Liver (tissue), 3 donors: Measurements from ENCODE around the gene TSPEAR.

Experiments used
- HNF4A ChIP-seq, 2 donors: conservative IDR thresholded peaks; 2 replicates each; pipeline ENCODE4 v1.6.1; 2016; ENCODE audit warnings: antibody characterized with exemption in 2 of 2, mild to moderate bottlenecking in 2 of 2
- SP1 ChIP-seq: IDR thresholded peaks from 2 replicates; pipeline ENCODE4 v1.6.1; 2018; ENCODE audit warnings: antibody characterized with exemption, mild to moderate bottlenecking
- TAF1 ChIP-seq: conservative IDR thresholded peaks from 2 replicates; pipeline ENCODE4 v1.6.1; 2016; ENCODE audit warnings: antibody characterized with exemption, mild to moderate bottlenecking
- YY1 ChIP-seq: IDR thresholded peaks from 2 replicates; pipeline ENCODE4 v1.6.1; 2016; ENCODE audit warnings: antibody characterized with exemption, mild to moderate bottlenecking
- TF ChIP-seq, protein P1 (sequence below): fragments of 150-350 bp; IDR thresholded peaks from 2 replicates; pipeline ENCODE4 v1.5.1; 2017; ENCODE audit warnings: improper control_type of control experiment, low read depth, low read length; ENCODE audit not compliant: missing input control
- TF ChIP-seq, protein P2 (sequence below): IDR thresholded peaks from 2 replicates; pipeline ENCODE4 v1.6.1; 2016; ENCODE audit warnings: antibody characterized with exemption
- TF ChIP-seq, protein P3 (sequence below): IDR thresholded peaks from 2 replicates; pipeline ENCODE4 v1.6.1; 2016; ENCODE audit warnings: antibody characterized with exemption
- donor health status: healthy.
- donor health status: healthy.

DNA sequence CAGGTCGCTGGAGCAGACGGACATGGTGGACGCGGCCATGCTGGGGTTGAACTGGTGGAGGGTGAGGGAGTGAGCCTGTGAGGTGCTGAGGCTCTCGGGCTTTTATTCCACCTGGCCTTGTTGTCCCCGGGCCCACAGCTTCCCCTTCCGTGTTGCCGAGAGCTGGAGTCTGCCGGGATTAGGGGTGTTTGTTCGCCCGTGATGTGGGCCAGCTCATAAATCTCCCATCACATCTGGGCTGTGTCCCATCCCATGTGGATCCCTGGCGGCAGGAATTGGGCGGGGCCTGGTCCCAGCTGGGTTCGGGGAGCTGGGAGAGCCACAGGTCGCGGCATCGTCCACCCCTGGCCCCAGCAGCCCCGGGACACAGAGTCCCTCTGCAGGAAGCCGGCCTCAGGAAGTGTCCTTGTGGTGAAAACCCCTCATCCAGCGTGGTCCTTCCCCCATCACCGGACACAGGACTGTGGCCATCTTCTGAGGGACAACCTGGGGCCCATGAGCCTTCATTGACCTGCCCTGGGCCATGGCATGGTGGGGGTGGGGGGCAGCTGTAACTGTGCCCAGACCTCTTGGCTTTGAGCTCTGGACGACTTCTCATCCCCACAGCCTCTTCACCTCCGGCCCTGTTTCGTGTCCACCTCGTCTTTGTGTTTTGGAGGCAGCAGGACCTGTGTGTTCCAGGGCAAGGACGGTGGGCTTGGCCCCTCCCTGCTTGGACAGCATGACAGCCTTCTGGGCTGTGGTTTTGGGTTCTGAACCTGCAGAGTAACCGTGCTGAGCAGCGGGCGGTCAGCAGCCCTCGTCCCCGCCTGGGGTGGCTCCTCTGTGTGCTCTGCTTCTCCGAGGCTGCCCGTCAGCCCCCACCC, 118.7 kb downstream of the TSPEAR start, which contains the start of gene KRTAP10-6:
- TF ChIP-seq, protein P1, sequence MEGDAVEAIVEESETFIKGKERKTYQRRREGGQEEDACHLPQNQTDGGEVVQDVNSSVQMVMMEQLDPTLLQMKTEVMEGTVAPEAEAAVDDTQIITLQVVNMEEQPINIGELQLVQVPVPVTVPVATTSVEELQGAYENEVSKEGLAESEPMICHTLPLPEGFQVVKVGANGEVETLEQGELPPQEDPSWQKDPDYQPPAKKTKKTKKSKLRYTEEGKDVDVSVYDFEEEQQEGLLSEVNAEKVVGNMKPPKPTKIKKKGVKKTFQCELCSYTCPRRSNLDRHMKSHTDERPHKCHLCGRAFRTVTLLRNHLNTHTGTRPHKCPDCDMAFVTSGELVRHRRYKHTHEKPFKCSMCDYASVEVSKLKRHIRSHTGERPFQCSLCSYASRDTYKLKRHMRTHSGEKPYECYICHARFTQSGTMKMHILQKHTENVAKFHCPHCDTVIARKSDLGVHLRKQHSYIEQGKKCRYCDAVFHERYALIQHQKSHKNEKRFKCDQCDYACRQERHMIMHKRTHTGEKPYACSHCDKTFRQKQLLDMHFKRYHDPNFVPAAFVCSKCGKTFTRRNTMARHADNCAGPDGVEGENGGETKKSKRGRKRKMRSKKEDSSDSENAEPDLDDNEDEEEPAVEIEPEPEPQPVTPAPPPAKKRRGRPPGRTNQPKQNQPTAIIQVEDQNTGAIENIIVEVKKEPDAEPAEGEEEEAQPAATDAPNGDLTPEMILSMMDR, result no peak
- TF ChIP-seq, protein P2, sequence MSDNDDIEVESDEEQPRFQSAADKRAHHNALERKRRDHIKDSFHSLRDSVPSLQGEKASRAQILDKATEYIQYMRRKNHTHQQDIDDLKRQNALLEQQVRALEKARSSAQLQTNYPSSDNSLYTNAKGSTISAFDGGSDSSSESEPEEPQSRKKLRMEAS, result no peak
- TF ChIP-seq SP1 (no peak), HNF4A (conservative IDR thresholded peaks at IDR 0.05) (no peak), YY1 (no peak), TAF1 (no peak)
- TF ChIP-seq, protein P3, sequence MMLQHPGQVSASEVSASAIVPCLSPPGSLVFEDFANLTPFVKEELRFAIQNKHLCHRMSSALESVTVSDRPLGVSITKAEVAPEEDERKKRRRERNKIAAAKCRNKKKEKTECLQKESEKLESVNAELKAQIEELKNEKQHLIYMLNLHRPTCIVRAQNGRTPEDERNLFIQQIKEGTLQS, result no peak
